Thyroid gland (tissue), 4 donors: ENCODE measurements around the gene MIGA2.

Experiments
- CTCF ChIP-seq, 6 experiments: fragments of 200-600 bp in 3 of 6; fragments of 450-650 bp in 3 of 6; sonication (generic) in 3 of 6; IDR thresholded peaks; one replicate each; pipeline ENCODE4 v1.5.1; 2016 to 2019; ENCODE audit warnings: antibody characterized with exemption in 6 of 6, mild to moderate bottlenecking in 2 of 6, inconsistent platforms in 1 of 6, moderate library complexity in 1 of 6
- POLR2A ChIP-seq, 2 donors: fragments of 450-650 bp; IDR thresholded peaks; one replicate each; pipeline ENCODE4 v1.6.1; 2017; ENCODE audit warnings: antibody characterized with exemption in 2 of 2, mild to moderate bottlenecking in 2 of 2, moderate library complexity in 1 of 2

GRCh38 chr9:129064499-129064908 lies 28.1 kb downstream of the MIGA2 start:
- no peak for TF ChIP-seq CTCF (IDR thresholded peaks at IDR 0.05)
- no peak for TF ChIP-seq POLR2A (IDR thresholded peaks at IDR 0.05)
